ENCODE data around the gene TESK2.

DNA sequence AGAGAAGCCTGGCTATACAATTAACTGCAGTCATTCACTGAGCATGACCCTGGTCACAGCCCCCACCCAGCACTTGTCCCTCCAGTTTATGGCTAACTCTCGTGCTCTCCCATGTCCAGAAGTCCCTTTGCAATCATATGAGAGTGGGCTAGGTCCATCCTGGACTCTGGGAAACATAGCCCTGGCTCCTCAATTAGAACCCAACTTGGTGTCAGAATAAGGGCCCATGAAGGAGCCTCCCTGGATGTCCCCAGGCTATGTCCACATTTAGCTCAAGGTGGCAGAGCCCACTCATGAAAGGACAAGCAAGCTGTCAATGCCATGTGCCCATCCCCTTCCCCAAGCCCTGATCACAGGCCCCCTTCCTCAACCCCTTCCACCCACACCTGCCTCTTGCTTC is 191.7 kb downstream of the TESK2 start:
- TF ChIP-seq, protein P1, sequence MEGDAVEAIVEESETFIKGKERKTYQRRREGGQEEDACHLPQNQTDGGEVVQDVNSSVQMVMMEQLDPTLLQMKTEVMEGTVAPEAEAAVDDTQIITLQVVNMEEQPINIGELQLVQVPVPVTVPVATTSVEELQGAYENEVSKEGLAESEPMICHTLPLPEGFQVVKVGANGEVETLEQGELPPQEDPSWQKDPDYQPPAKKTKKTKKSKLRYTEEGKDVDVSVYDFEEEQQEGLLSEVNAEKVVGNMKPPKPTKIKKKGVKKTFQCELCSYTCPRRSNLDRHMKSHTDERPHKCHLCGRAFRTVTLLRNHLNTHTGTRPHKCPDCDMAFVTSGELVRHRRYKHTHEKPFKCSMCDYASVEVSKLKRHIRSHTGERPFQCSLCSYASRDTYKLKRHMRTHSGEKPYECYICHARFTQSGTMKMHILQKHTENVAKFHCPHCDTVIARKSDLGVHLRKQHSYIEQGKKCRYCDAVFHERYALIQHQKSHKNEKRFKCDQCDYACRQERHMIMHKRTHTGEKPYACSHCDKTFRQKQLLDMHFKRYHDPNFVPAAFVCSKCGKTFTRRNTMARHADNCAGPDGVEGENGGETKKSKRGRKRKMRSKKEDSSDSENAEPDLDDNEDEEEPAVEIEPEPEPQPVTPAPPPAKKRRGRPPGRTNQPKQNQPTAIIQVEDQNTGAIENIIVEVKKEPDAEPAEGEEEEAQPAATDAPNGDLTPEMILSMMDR (IDR thresholded peaks at IDR 0.05; ENCODE audit: borderline replicate concordance, extremely low read depth, low read length, poor library complexity, severe bottlenecking), result no peak
- TF ChIP-seq EZH2 (IDR thresholded peaks at IDR 0.05; ENCODE audit: borderline replicate concordance, low read depth, low read length, severe bottlenecking), result no peak
